IPS-20b (cell line): ENCODE results near the gene GLRX5.

ENCODE experiments used
- H3K27ac ChIP-seq: one replicate; pipeline ENCODE4 v1.5.1; 2013; ENCODE audit warnings: low read length
- H3K27me3 ChIP-seq: 2 replicates; pipeline ENCODE4 v1.6.1; 2013; ENCODE audit warnings: mild to moderate bottlenecking, low read length, inconsistent platforms; ENCODE audit not compliant: insufficient read depth
- H3K36me3 ChIP-seq: 2 replicates; pipeline ENCODE4 v1.6.1; 2013; ENCODE audit warnings: low read depth, mild to moderate bottlenecking, inconsistent platforms, low read length, moderate library complexity; ENCODE audit not compliant: insufficient read depth
- H3K4me1 ChIP-seq: 2 replicates; pipeline ENCODE4 v1.6.1; 2013; ENCODE audit warnings: mild to moderate bottlenecking, control low read depth, inconsistent platforms, low read length, moderate library complexity; ENCODE audit not compliant: insufficient read depth
- H3K4me3 ChIP-seq: 2 replicates; pipeline ENCODE4 v1.5.1; 2013; ENCODE audit warnings: mild to moderate bottlenecking, low read length, inconsistent platforms
- H3K9ac ChIP-seq: 2 replicates; pipeline ENCODE4 v1.6.1; 2013; ENCODE audit warnings: low read depth, mild to moderate bottlenecking, inconsistent platforms, low read length, moderate library complexity
- H3K9me3 ChIP-seq: 2 replicates; pipeline ENCODE4 v1.6.1; 2013; ENCODE audit warnings: mild to moderate bottlenecking, low read depth, low read length, inconsistent platforms; ENCODE audit not compliant: insufficient read depth

Gene GLRX5

DNA sequence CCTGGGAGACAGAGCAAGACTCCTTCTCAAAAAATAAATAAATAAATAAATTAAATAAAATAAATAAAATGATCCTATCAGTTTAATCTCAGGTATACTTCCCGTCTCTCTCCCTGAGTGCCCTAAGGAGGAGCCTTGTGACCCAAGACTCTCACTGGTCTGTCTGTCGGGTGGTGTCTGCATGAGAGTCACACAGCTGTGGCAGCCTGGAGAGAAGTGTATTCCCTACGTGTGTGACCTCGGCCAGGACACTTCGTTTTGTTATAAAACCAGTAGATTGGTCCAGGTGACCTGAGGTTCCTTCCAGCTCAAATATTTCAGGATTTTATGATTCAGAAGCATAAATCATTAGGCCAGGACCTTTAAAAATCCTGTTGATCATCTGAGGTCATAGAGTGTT, 23.2 kb upstream of the GLRX5 start:
- H3K9ac ChIP-seq: no peak overlapping the region
- peaks cover 22% of the 10 kb centered on the region for H3K27me3 ChIP-seq
- H3K9me3 ChIP-seq: no peaks in the 10 kb centered on the region
- H3K27ac ChIP-seq: no peak overlapping the region
- no peak overlapping the region for H3K4me3 ChIP-seq
- no peaks in the 10 kb centered on the region for H3K36me3 ChIP-seq
- H3K4me1 ChIP-seq: peaks cover 2% of the 10 kb centered on the region; the same call in 1 of the 2 replicates

DNA sequence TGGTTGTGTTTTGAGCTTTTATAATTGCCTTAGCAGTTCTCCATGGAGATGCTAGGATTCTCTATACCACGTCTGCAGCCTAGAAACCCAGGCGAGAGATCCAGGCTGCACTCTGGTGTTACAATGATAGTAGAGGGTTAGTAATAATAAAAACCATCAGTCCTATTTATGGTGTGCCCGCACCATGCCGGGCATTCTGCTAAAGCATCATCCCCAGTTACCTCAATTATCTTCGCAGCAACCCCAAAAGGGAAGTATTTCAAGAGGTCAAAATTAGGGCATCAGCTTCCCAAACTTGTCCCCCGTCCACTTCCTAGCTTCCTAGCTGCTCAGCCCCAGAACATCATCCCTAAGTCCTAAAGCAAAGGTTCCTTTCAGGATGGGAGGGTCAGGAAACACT, 21.6 kb upstream of the GLRX5 start:
- peaks cover 2% of the 10 kb centered on the region; the same call in 1 of the 2 replicates for H3K4me1 ChIP-seq
- peaks cover 38% of the 10 kb centered on the region for H3K27me3 ChIP-seq
- no peak overlapping the region for H3K27ac ChIP-seq
- H3K9ac ChIP-seq: no peak overlapping the region
- no peak overlapping the region for H3K4me3 ChIP-seq
- H3K36me3 ChIP-seq: no peaks in the 10 kb centered on the region
- H3K9me3 ChIP-seq: no peaks in the 10 kb centered on the region

DNA sequence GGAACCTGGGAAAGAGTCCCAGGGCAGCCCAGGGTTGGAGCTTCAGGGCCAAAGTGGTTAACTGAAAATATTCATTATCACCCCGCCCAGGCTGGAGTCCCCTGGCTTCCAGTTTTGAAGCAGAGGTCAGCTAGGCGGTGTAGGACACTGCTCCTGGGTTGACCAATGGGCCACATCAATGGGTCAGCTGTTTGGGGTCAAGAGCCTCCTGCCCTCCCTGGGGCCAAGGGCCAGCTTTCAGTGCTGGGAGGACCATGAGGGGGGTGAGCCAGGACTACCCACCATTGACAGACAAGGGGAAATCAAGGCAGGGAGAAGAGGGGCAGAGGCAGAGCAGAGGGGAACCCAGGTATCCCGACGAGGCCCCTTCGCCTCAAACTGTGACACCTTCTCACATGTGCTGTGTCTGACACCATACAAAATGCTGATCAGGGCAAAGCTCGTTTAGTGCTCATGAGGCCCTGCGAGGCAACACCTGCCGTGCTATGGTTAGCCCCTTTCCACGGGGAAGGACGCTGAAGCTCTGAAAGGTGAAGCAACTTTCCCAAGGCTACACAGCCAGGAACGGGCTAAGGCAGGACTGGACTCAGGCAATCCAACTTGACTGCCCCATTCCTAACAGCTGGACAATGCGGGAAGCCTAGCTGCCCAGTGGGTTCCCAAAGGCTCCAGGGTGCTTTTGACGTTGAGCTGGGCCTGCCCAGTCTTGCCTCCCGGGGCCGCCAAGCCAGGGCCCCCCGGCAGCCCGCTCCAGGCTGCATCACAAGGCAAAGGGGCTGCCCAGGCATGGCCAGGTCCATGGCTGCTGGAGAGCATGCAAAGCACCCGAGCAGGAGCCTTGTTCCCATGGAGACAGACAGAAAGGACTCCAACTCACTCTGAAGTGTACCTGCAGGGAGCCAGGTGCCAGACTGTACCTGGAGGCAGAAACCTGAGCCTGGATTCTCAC, 20.4 kb upstream of the GLRX5 start:
- H3K27ac ChIP-seq: no peak overlapping the region
- no peaks in the 10 kb centered on the region for H3K36me3 ChIP-seq
- H3K4me1 ChIP-seq: peaks cover 2% of the 10 kb centered on the region; the same call in 1 of the 2 replicates
- H3K9ac ChIP-seq: no peak overlapping the region
- no peaks in the 10 kb centered on the region for H3K9me3 ChIP-seq
- no peak overlapping the region for H3K4me3 ChIP-seq
- H3K27me3 ChIP-seq: peaks cover 48% of the 10 kb centered on the region

DNA sequence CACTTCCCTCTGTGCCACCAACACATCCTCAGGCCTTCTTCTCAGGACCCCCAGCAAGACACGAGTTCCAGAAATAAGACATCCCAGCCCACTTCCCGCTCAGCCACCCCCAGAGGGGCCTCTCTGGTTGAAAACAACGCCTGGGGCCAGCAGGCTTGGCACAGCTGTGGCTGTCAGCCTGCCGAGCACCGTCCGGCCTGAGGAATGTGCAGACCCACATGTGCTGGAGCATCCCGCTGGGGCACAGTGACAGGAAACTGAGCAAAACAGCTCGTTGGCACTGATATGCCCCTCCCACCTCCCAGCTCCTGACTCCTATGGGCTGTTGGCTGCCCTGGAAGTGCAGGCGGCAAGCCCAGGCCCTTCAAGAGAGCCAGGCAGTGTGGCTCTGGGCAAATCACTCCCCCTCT, 19.8 kb upstream of the GLRX5 start:
- no peak overlapping the region for H3K9ac ChIP-seq
- H3K27me3 ChIP-seq: peaks cover 54% of the 10 kb centered on the region
- no peak overlapping the region for H3K4me3 ChIP-seq
- peaks cover 2% of the 10 kb centered on the region; the same call in 1 of the 2 replicates for H3K4me1 ChIP-seq
- no peak overlapping the region for H3K27ac ChIP-seq
- no peaks in the 10 kb centered on the region for H3K9me3 ChIP-seq
- no peaks in the 10 kb centered on the region for H3K36me3 ChIP-seq

- peaks cover 2% of the 10 kb centered on the region; the same call in 1 of the 2 replicates for H3K4me1 ChIP-seq
- no peak overlapping the region for H3K9ac ChIP-seq
- H3K9me3 ChIP-seq: no peaks in the 10 kb centered on the region
- no peaks in the 10 kb centered on the region for H3K36me3 ChIP-seq
- H3K27me3 ChIP-seq: peaks cover 54% of the 10 kb centered on the region
- peak overlapping the region; percentile 54 for H3K4me3 ChIP-seq
- H3K27ac ChIP-seq: no peak overlapping the region
These were observed 19.0 kb upstream of the GLRX5 start for GRCh38 chr14:95515596-95516552.

DNA sequence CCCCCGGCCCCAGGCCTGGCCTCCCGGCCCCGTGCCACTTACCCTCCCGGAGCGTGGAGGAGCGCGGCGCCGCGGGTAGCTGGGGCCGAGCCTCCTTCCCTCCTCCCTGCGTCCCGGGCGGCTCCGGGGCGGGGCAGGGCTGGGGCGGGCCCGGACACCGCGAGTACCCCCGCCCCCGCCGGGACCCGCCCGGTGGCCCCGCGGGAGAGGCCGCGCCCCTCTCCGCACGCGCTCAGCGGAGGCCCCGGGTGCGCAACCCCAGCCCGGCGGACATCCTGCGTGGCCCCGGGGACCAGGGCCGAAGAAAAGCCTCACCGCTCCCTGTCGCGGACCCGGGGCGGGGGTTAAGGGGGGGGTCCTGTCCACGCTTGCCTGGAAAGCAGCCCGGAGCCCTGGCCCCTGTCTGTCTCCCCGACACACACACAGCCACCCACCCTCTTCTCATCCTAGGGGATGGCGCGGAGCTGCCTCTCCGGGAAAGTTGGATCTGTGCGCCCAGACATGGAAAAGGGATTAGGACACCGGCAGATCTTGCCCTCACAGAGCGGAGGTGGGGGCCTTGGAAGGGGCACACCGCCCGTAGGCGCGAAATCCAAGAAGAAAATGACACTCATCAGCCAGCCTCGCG, 18.2 kb upstream of the GLRX5 start, which contains the start of gene SYNE3:
Gene SYNE3, minus strand, starts transcription at position 97 of the 628 bp plus-strand sequence. CDS start 40,829 bp downstream, outside the sequence.
- no peaks in the 10 kb centered on the region for H3K9me3 ChIP-seq
- peaks cover 54% of the 10 kb centered on the region for H3K27me3 ChIP-seq
- no peak within 1 kb of the TSS for H3K9ac ChIP-seq
- H3K27ac ChIP-seq: no peak within 1 kb of the TSS
- peaks cover 2% of the 10 kb centered on the region; the same call in 1 of the 2 replicates for H3K4me1 ChIP-seq
- H3K36me3 ChIP-seq: no peaks in the 10 kb centered on the region
- H3K4me3 ChIP-seq: peak within 1 kb of the TSS; percentile 58

DNA sequence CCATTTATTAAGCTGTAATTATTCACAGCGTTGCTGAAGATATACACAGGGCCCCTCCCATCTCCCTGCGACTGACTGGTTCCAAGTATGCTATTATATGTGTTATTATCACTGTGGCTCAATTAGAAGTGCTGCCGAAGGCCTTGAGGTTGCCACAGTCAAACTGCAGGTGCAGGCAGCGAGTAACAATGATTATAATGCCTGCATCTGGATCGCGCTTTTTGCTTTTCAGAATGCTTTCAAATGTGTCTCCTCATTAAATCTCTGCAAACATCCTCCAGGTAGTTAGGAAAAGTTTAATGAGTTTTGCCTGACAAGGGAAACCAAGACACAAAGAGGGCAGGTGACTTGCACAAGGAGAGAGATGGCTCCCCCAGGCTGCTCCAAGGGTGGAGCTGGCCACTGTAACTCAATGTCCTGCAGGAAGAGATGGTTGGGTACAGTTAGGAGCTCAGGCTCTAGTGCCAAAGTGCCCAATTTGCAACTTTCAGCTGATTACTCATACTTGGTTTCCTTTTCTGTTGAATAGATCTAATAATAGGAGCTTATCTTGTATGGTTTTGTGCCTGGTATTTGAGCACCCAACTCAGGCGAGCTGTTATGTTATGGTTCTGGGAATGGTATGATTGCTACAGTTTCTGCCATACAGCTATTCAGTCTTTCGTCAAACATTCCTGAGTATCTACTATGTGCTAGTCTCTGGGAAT, 16.7 kb upstream of the GLRX5 start:
- H3K9me3 ChIP-seq: no peaks in the 10 kb centered on the region
- H3K36me3 ChIP-seq: no peaks in the 10 kb centered on the region
- H3K27me3 ChIP-seq: peaks cover 54% of the 10 kb centered on the region
- H3K4me3 ChIP-seq: no peak overlapping the region
- H3K27ac ChIP-seq: no peak overlapping the region
- H3K9ac ChIP-seq: no peak overlapping the region
- peaks cover 2% of the 10 kb centered on the region; the same call in 1 of the 2 replicates for H3K4me1 ChIP-seq

DNA sequence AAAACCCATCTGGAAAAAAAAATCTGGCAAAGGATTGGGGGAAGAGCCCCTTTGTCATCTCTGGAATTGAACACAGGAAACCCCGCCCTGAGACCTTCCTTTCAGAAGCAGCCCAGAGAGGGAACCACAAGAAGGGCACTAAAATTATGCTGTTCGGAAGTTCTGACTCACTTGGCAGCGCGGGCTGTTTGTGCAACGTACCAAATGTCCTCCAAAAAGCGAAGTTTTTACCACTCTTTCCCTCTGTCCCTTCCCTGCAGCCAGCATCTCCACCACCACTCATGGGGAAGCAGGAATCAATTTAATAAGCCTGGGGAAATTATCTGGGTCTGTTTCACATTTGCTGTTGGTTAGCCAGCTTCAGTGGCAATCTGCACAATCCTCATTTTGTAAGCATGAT, 15.2 kb upstream of the GLRX5 start:
- no peak overlapping the region for H3K9ac ChIP-seq
- H3K4me3 ChIP-seq: no peak overlapping the region
- peaks cover 48% of the 10 kb centered on the region for H3K27me3 ChIP-seq
- no peaks in the 10 kb centered on the region for H3K36me3 ChIP-seq
- no peak overlapping the region for H3K27ac ChIP-seq
- no peaks in the 10 kb centered on the region for H3K9me3 ChIP-seq
- peaks cover 2% of the 10 kb centered on the region; the same call in 1 of the 2 replicates for H3K4me1 ChIP-seq

- Histone ChIP-seq H3K27ac (no peak overlapping the region), H3K4me1 (0 out of 2 replicates have a peak, but pooled peaks cover 2% of the 10 kb centered on the region), H3K27me3 (peaks cover 42% of the 10 kb centered on the region), H3K9me3 (no peaks in the 10 kb centered on the region), H3K9ac (no peak overlapping the region), H3K36me3 (no peaks in the 10 kb centered on the region), H3K4me3 (no peak overlapping the region)
These were observed 14.5 kb upstream of the GLRX5 start for GRCh38 chr14:95520346-95520745.

- Histone ChIP-seq H3K9me3 (no peaks in the 10 kb centered on the region), H3K27me3 (peaks cover 35% of the 10 kb centered on the region), H3K27ac (no peak overlapping the region), H3K4me3 (no peak overlapping the region), H3K36me3 (no peaks in the 10 kb centered on the region), H3K4me1 (peaks cover 2% of the 10 kb centered on the region; the same call in 1 of the 2 replicates), H3K9ac (no peak overlapping the region)
These were observed 13.8 kb upstream of the GLRX5 start for GRCh38 chr14:95521001-95521400.
